HepG2 (cell line): ENCODE data around the gene SPAG6. TPM values are rescaled to one million over a fixed set of nuclear protein-coding genes. Genes with fewer than 3 reads are reported as not detected.
A peak's percentile ranks its signal among the peaks of the same experiment; 100 is the strongest.

Experiments
- ATAC-seq: fragments of 200-7000 bp; cut with Tn5 transposase; 3 replicates; pipeline ENCODE4 v1.9.1; 2020; ENCODE audit warnings: mild to moderate bottlenecking, moderate library complexity
- BruUV-seq: library from RNA; stranded (reverse); fragments of 400-500 nt; replicated peaks from 2 replicates; lab custom pipeline; 2021; lab: Mats Ljungman, UMichigan
- CTCF ChIA-PET: fragments of 300-600 bp; formaldehyde crosslinking; extraction: SDS; loops from one replicate; lab custom pipeline; 2021; ENCODE audit warnings: low total read pairs, inconsistent platforms, low intra/inter-chr PET ratio; lab: Yijun Ruan, JAX
- POLR2A ChIA-PET: fragments of 350-600 bp; sonication (Branson Sonifier 250); formaldehyde crosslinking; loops from one replicate; lab custom pipeline; 2020; ENCODE audit warnings: antibody characterized with exemption, inconsistent platforms; lab: Yijun Ruan, JAX
- DNase-seq: peaks from one replicate; pipeline ENCODE4 v3.0.0-alpha.2; 2015; ENCODE audit warnings: low spot score
- FAIRE-seq: peaks from 3 replicates; lab custom pipeline; 2011; peaks lifted over from hg19 to GRCh38; lab: Jason Lieb, UNC
- H2AFZ ChIP-seq: one replicate; pipeline ENCODE4 v1.6.1; 2011; ENCODE audit warnings: low read length, inconsistent platforms
- H3K27ac ChIP-seq: fragments of 300-600 bp; 3 replicates; pipeline ENCODE4 v1.8.0; 2011; ENCODE audit warnings: mixed run types, mild to moderate bottlenecking, mixed read lengths, low read length, inconsistent platforms; ENCODE audit not compliant: insufficient read depth; ENCODE audit errors: extremely low read length
- H3K27me3 ChIP-seq, 2 experiments: fragments of 200-600 bp in 1 of 2; 2 replicates in 1 of 2; 3 replicates in 1 of 2; pipeline versions ENCODE4 v1.6.0 to v1.8.0; 2011; ENCODE audit warnings: low read length in 2 of 2, mild to moderate bottlenecking in 2 of 2, moderate library complexity in 2 of 2, inconsistent platforms in 1 of 2; ENCODE audit not compliant: insufficient read depth in 2 of 2, control insufficient read depth in 1 of 2
- H3K36me3 ChIP-seq, 2 experiments: fragments of 200-600 bp in 1 of 2; replicated peaks in 1 of 2; 2 replicates in 1 of 2; 3 replicates in 1 of 2; pipeline versions ENCODE4 v1.5.1 to v1.8.0; 2011; ENCODE audit warnings: low read length in 2 of 2, inconsistent platforms in 1 of 2; ENCODE audit not compliant: insufficient read depth in 2 of 2, control insufficient read depth in 1 of 2
- H3K4me1 ChIP-seq: 2 replicates; pipeline ENCODE4 v1.5.1; 2012; ENCODE audit warnings: low read length, inconsistent platforms; ENCODE audit not compliant: insufficient read depth
- H3K4me2 ChIP-seq: 2 replicates; pipeline ENCODE4 v1.6.0; 2011; ENCODE audit warnings: low read depth, low read length, inconsistent platforms
- H3K4me3 ChIP-seq, 3 experiments: fragments of 200-600 bp in 1 of 3; sonication (generic), shearing (Covaris generic) in 1 of 3; replicated peaks in 1 of 3; 2 replicates each; pipeline ENCODE4 v1.5.1; 2011 to 2016; ENCODE audit warnings: low read length in 3 of 3, inconsistent platforms in 2 of 3, low read depth in 2 of 3, mild to moderate bottlenecking in 2 of 3, control low read depth in 1 of 3, mixed read lengths in 1 of 3; ENCODE audit not compliant: insufficient read depth in 1 of 3
- H3K79me2 ChIP-seq: one replicate; pipeline ENCODE4 v1.6.1; 2011; ENCODE audit warnings: low read length, inconsistent platforms; ENCODE audit not compliant: insufficient read depth
- H3K9ac ChIP-seq: 2 replicates; pipeline ENCODE4 v1.6.0; 2011; ENCODE audit warnings: mild to moderate bottlenecking, low read depth, low read length, inconsistent platforms; ENCODE audit not compliant: insufficient read depth
- H3K9me3 ChIP-seq: 2 replicates; pipeline ENCODE4 v1.5.1; 2012; ENCODE audit warnings: mild to moderate bottlenecking, low read length
- H4K20me1 ChIP-seq: 2 replicates; pipeline ENCODE4 v1.6.0; 2011; ENCODE audit warnings: inconsistent platforms, mild to moderate bottlenecking, low read length, moderate library complexity; ENCODE audit not compliant: insufficient read depth
- AGO1 ChIP-seq: fragments of 200-400 bp; formaldehyde crosslinking; IDR thresholded peaks from 2 replicates; pipeline ENCODE4 v1.6.1; 2017; ENCODE audit warnings: mild to moderate bottlenecking, low read depth, low read length, moderate library complexity; ENCODE audit not compliant: poor library complexity, severe bottlenecking
- CBX2 ChIP-seq, 2 experiments: fragments of 200-600 bp in 1 of 2; sonication (generic); formaldehyde crosslinking in 1 of 2; IDR thresholded peaks; 2 replicates each; pipeline versions ENCODE4 v1.7.0 to v1.8.1; 2018 to 2022; ENCODE audit warnings: low read depth in 2 of 2, low read length in 1 of 2, mild to moderate bottlenecking in 1 of 2, missing genetic modification reagents in 1 of 2
- EED ChIP-seq: sonication (generic); formaldehyde crosslinking; IDR thresholded peaks from 2 replicates; pipeline ENCODE4 v1.5.0; 2020; ENCODE audit warnings: mild to moderate bottlenecking, missing genetic modification reagents
- GABPB1 ChIP-seq: IDR thresholded peaks from 2 replicates; pipeline ENCODE4 v1.6.1; 2016; ENCODE audit warnings: mild to moderate bottlenecking, missing genetic modification reagents, moderate library complexity, missing compliant biosample characterization
- ISL2 ChIP-seq: sonication (generic); formaldehyde crosslinking; IDR thresholded peaks from 2 replicates; pipeline ENCODE4 v1.5.0; 2020; ENCODE audit warnings: missing genetic modification reagents
- KDM2A ChIP-seq: sonication (generic); formaldehyde crosslinking; IDR thresholded peaks from 2 replicates; pipeline ENCODE4 v1.4.0; 2020; ENCODE audit warnings: low read depth, missing genetic modification reagents, borderline replicate concordance
- MAZ ChIP-seq, 2 experiments: sonication (generic) in 1 of 2; formaldehyde crosslinking in 1 of 2; IDR thresholded peaks; 2 replicates each; pipeline versions ENCODE4 v1.5.0 to v1.6.1; 2012 to 2020; ENCODE audit warnings: low read depth in 2 of 2, mild to moderate bottlenecking in 2 of 2, borderline replicate concordance in 1 of 2, improper control_type of control experiment in 1 of 2, low read length in 1 of 2, missing genetic modification reagents in 1 of 2, moderate library complexity in 1 of 2
- PHF8 ChIP-seq: sonication (generic); formaldehyde crosslinking; IDR thresholded peaks from 2 replicates; pipeline ENCODE4 v1.5.0; 2020; ENCODE audit warnings: missing genetic modification reagents
- TFDP1 ChIP-seq: IDR thresholded peaks from 2 replicates; pipeline ENCODE4 v1.6.1; 2016; ENCODE audit warnings: missing compliant biosample characterization, missing genetic modification reagents, borderline replicate concordance
- ZBTB38 ChIP-seq: sonication (generic); formaldehyde crosslinking; IDR thresholded peaks from 2 replicates; pipeline ENCODE4 v1.5.1; 2020; ENCODE audit warnings: mild to moderate bottlenecking, missing genetic modification reagents
- ZNF17 ChIP-seq: sonication (generic); formaldehyde crosslinking; IDR thresholded peaks from 2 replicates; pipeline ENCODE4 v1.5.0; 2020; ENCODE audit warnings: mild to moderate bottlenecking, missing genetic modification reagents
- ZNF350 ChIP-seq: sonication (generic); formaldehyde crosslinking; IDR thresholded peaks from 2 replicates; pipeline ENCODE4 v1.4.0; 2020; ENCODE audit warnings: mild to moderate bottlenecking, low read depth, missing genetic modification reagents, borderline replicate concordance
- ZNF414 ChIP-seq: sonication (generic); formaldehyde crosslinking; IDR thresholded peaks from 2 replicates; pipeline ENCODE4 v1.5.0; 2020; ENCODE audit warnings: missing genetic modification reagents
- ZNF547 ChIP-seq: sonication (generic); formaldehyde crosslinking; IDR thresholded peaks from 2 replicates; pipeline ENCODE4 v1.5.1; 2020; ENCODE audit warnings: mild to moderate bottlenecking, missing genetic modification reagents
- ZNF652 ChIP-seq: IDR thresholded peaks from 2 replicates; pipeline ENCODE4 v1.6.1; 2016; ENCODE audit warnings: low read depth, borderline replicate concordance
- ZNF772 ChIP-seq: sonication (generic); formaldehyde crosslinking; IDR thresholded peaks from 2 replicates; pipeline ENCODE4 v1.5.0; 2020; ENCODE audit warnings: mild to moderate bottlenecking, missing genetic modification reagents
- ZSCAN21 ChIP-seq: sonication (generic); formaldehyde crosslinking; IDR thresholded peaks from 2 replicates; pipeline ENCODE4 v1.8.0; 2022; ENCODE audit warnings: mild to moderate bottlenecking, missing genetic modification reagents, moderate library complexity, borderline replicate concordance
- WGBS: methylation state at CpG from one replicate; pipeline ENCODE4 v1.1.6; 2017; ENCODE audit warnings: low lambda C conversion rate; 5-methylcytosine and 5-hydroxymethylcytosine counted together
- in situ Hi-C: cut with HindIII; loops from 2 replicates; pipeline ENCODE4 v1.10.0; 2017; ENCODE audit warnings: low pct_unique_long_range_greater_than_20kb; ENCODE audit not compliant: extremely low pct_ligation_motif_present
- intact Hi-C: fragments of 100-400 bp; cut with micrococcal nuclease; formaldehyde crosslinking; loops from one replicate; pipeline ENCODE4 v1.10.0; 2022; ENCODE audit not compliant: unreplicated experiment
- polyA plus RNA-seq, 8 experiments: library from polyadenylated mRNA; depleted of rRNA in 3 of 8; stranded (reverse) in 7 of 8; unstranded in 1 of 8; fragments of >200 nt; fragmentation: Illumina TruSeq in 4 of 8; extraction: Trizol in 4 of 8; gene quantifications; 2 replicates each; pipeline versions ENCODE4 v1.2.1 to v1.2.3, GENCODE V29; 2011 to 2016; ENCODE audit warnings: low read depth in 4 of 8, missing spikeins in 1 of 8, mixed read lengths in 1 of 8; ENCODE audit not compliant: insufficient read depth in 1 of 8
- total RNA-seq, 5 experiments: library from RNA; depleted of rRNA; stranded (reverse); fragments of >200 nt; fragmentation: Illumina TruSeq; extraction: Trizol; gene quantifications; 2 replicates each; pipeline ENCODE4 v1.2.3, GENCODE V29; 2016; ENCODE audit warnings: low read depth in 1 of 5
- TF ChIP-seq, protein P1 (sequence below): sonication (generic); formaldehyde crosslinking; IDR thresholded peaks from 2 replicates; pipeline ENCODE4 v1.4.0; 2020; ENCODE audit warnings: mild to moderate bottlenecking, missing genetic modification reagents

SPAG6 gene
- total and polyA plus RNA-seq, 2 of the 13 experiments (the other 11 are each of a cell fraction or from before 2014, with no cell fraction given): not detected

DNA sequence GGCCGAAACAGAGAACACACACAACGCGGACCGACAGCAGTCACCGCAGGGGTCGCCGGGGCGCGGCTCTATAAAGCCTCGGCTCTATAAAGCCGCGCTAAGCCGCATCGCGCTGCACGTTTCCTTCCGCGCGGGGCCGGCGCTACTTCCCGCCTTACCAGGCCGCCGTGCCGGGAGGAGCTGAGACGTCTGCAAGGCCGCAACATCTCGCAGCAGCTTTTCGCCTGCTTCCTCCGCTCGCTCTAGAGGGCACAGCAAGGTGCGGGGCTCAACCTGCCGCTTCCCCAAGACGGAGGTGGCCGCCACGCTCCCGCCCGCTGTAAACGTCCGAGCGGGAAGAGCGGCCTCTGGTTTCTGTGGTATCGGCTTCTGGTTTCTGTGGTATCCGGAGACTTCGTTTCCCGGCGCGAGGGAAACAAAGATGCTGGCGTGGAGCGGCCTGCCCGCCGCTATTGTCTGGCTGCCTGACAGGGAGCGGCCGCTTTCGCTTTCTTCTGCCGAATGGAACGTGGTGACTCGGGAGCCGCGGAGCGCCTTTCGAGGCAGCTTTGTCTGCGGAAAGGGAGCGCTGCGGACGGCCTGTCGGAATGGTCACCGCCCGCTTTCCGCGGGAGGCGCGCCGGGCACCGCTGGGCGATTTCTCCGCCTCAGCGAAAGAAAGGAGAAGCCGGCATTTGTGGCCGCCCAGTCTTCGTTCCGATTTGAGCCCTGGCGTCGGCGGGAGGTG is 91.8 kb downstream of the SPAG6 start:
- Histone ChIP-seq H3K4me1 (peaks cover 15% of the 10 kb centered on the region), H3K27me3 (peaks cover 0 to 16% of the 10 kb centered on the region in 2 experiments; a peak in 4 of 5 replicates)
- CTCF ChIA-PET: no interaction called here
- peak; percentile 31; the same call in 1 of the 2 replicates for TF ChIP-seq ZBTB38
- TF ChIP-seq KDM2A (CRISPR knock-in tag): peak; percentile 49; the same call in 1 of the 2 replicates
- peak; percentile 68; the same call in 1 of the 2 replicates for TF ChIP-seq CBX2 (IDR thresholded peaks at IDR 0.05; ENCODE audit: low read depth, low read length)
- no peak; the same call in 1 of the 2 replicates for TF ChIP-seq CBX2 (CRISPR knock-in tag; IDR thresholded peaks at IDR 0.05; ENCODE audit: low read depth)
- peak; percentile 64 for TF ChIP-seq AGO1
- TF ChIP-seq GABPB1: no peak
- no peak for TF ChIP-seq ZNF414 (CRISPR knock-in tag)
- TF ChIP-seq ZNF652: no peak
- TF ChIP-seq ZNF17: no peak
- TF ChIP-seq TFDP1: peak; percentile 18; the same call in 1 of the 2 replicates
- 0 out of 2 replicates have a peak, but pooled peaks have one; percentile 18 for TF ChIP-seq PHF8 (CRISPR knock-in tag)
- TF ChIP-seq ISL2 (CRISPR knock-in tag): no peak
- 0 out of 2 replicates have a peak, but pooled peaks have one; percentile 28 for TF ChIP-seq ZNF547 (CRISPR knock-in tag)
- peak; percentile 20; the same call in 1 of the 2 replicates for TF ChIP-seq ZNF350 (CRISPR knock-in tag)
- no peak for TF ChIP-seq MAZ (IDR thresholded peaks at IDR 0.05; ENCODE audit: borderline replicate concordance, low read depth, low read length)
- peak; percentile 47; the same call in 1 of the 2 replicates for TF ChIP-seq MAZ (CRISPR knock-in tag; IDR thresholded peaks at IDR 0.05; ENCODE audit: low read depth)
- TF ChIP-seq EED (CRISPR knock-in tag): 0 out of 2 replicates have a peak, but pooled peaks have one; percentile 41
- TF ChIP-seq ZSCAN21 (CRISPR knock-in tag): no peak
- TF ChIP-seq, protein P1, sequence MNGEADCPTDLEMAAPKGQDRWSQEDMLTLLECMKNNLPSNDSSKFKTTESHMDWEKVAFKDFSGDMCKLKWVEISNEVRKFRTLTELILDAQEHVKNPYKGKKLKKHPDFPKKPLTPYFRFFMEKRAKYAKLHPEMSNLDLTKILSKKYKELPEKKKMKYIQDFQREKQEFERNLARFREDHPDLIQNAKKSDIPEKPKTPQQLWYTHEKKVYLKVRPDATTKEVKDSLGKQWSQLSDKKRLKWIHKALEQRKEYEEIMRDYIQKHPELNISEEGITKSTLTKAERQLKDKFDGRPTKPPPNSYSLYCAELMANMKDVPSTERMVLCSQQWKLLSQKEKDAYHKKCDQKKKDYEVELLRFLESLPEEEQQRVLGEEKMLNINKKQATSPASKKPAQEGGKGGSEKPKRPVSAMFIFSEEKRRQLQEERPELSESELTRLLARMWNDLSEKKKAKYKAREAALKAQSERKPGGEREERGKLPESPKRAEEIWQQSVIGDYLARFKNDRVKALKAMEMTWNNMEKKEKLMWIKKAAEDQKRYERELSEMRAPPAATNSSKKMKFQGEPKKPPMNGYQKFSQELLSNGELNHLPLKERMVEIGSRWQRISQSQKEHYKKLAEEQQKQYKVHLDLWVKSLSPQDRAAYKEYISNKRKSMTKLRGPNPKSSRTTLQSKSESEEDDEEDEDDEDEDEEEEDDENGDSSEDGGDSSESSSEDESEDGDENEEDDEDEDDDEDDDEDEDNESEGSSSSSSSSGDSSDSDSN (CRISPR knock-in tag): peak; percentile 91
- TF ChIP-seq ZNF772 (CRISPR knock-in tag): peak; percentile 47; the same call in 1 of the 2 replicates

More for the DNA sequence above, 91.8 kb downstream of the SPAG6 start:
- no peaks in the 10 kb centered on the region for H3K79me2 ChIP-seq
- ATAC-seq (peak; percentile 87), FAIRE-seq (no peak), DNase-seq (peak; percentile 10)
- H3K36me3 ChIP-seq: no peaks in the 10 kb centered on the region
- peak overlapping the region; percentile 93 for H3K4me2 ChIP-seq
- intact Hi-C loops (loop anchor here (5.0 to 10.0 kb wide), 3 partner anchors 95 to 432 kb away; partner anchors contain the start of genes COMMD3 and DNAJC1), in situ Hi-C loops (no loop called here)
- H4K20me1 ChIP-seq: no peaks in the 10 kb centered on the region
- WGBS: 54% methylated on average over 60 of the region's 85 CpGs
- H3K9me3 ChIP-seq: no peaks in the 10 kb centered on the region
- BruUV-seq: no TSS peak
- H3K9ac ChIP-seq: peak overlapping the region; percentile 28
- no peak overlapping the region for H3K27ac ChIP-seq
- POLR2A ChIA-PET: no interaction called here
- peak overlapping the region; percentile 57 to 74 (median 67) for H3K4me3 ChIP-seq
- H2AFZ ChIP-seq: peak overlapping the region; percentile 44
